H1 (cell line): ENCODE results near the gene SLC13A2. TPM values are rescaled to one million over a fixed set of nuclear protein-coding genes. Genes with fewer than 3 reads are reported as not detected.

Source experiments
- CTCF ChIP-seq, 3 experiments: IDR thresholded peaks; 1 replicate in 2 of 3; 2 replicates in 1 of 3; pipeline versions ENCODE4 v1.5.1 to v1.6.1; 2011; ENCODE audit warnings: low read length in 3 of 3, mild to moderate bottlenecking in 3 of 3, inconsistent platforms in 2 of 3, low read depth in 1 of 3, moderate library complexity in 1 of 3; ENCODE audit not compliant: insufficient read depth in 1 of 3; ENCODE audit errors: control extremely low read depth in 1 of 3
- EZH2 ChIP-seq: fragments of 200-600 bp; sonication (generic); IDR thresholded peaks from 2 replicates; pipeline ENCODE4 v1.7.1; 2012; ENCODE audit warnings: low read depth, mild to moderate bottlenecking, moderate library complexity, low read length, inconsistent platforms; ENCODE audit not compliant: severe bottlenecking
- RFX5 ChIP-seq: IDR thresholded peaks from 2 replicates; pipeline ENCODE4 v1.6.1; 2011; ENCODE audit warnings: low read depth, low read length, improper control_type of control experiment, borderline replicate concordance
- TBP ChIP-seq: IDR thresholded peaks from 2 replicates; pipeline ENCODE4 v1.6.1; 2011; ENCODE audit warnings: low read depth, low read length, improper control_type of control experiment
- polyA plus RNA-seq, 7 experiments: library from polyadenylated mRNA; depleted of rRNA in 3 of 7; stranded (reverse) in 5 of 7; unstranded in 2 of 7; fragments of >200 nt in 5 of 7; fragments of 200-250 nt in 2 of 7; gene quantifications; 1 replicate in 5 of 7; 2 replicates in 1 of 7; 4 replicates in 1 of 7; pipeline versions ENCODE4 v1.2.1 to v1.2.3, GENCODE V29; 2011 to 2013; ENCODE audit warnings: missing spikeins in 2 of 7, mixed read lengths in 2 of 7
- total RNA-seq: library from RNA; stranded (reverse); fragmentation: NEBNext Ultra II Directional; extraction: Animal tissue kit (Norgen Biotek cat#: 25700); gene quantifications from 2 replicates; pipeline ENCODE4 v1.2.1, GENCODE V29; 2021

SLC13A2 gene
- total and polyA plus RNA-seq, 2 of the 8 experiments (the other 6 are each of a cell fraction or from before 2014, with no cell fraction given) = not detected

- TF ChIP-seq EZH2 = no peak
- no peak for TF ChIP-seq RFX5
- no peak for TF ChIP-seq CTCF (IDR thresholded peaks at IDR 0.05; ENCODE audit: control extremely low read depth in 1 of 3, insufficient read depth in 1 of 3, low read depth in 1 of 3, low read length in 3 of 3)
- TF ChIP-seq TBP = no peak
Measured at GRCh38 chr17:28460901-28461300, 12.5 kb upstream of the SLC13A2 start (continued).
